ENCODE measurements around the gene TOP2A.

GRCh38 chr17:40460968-40461731, 43.5 kb upstream of the TOP2A start:
- TF ChIP-seq CTCF (IDR thresholded peaks at IDR 0.05; ENCODE audit: poor library complexity, severe bottlenecking) (no peak), EZH2 (IDR thresholded peaks at IDR 0.05; ENCODE audit: borderline replicate concordance, insufficient read depth, low read length, poor library complexity, severe bottlenecking) (no peak), REST (IDR thresholded peaks at IDR 0.05; ENCODE audit: borderline replicate concordance) (no peak), MXI1 (conservative IDR thresholded peaks at IDR 0.05; ENCODE audit: poor library complexity, severe bottlenecking) (no peak)

Measured in neural cell (in vitro differentiated cells).